ENCODE data around the gene TBC1D5.

The TBC1D5 gene

DNA sequence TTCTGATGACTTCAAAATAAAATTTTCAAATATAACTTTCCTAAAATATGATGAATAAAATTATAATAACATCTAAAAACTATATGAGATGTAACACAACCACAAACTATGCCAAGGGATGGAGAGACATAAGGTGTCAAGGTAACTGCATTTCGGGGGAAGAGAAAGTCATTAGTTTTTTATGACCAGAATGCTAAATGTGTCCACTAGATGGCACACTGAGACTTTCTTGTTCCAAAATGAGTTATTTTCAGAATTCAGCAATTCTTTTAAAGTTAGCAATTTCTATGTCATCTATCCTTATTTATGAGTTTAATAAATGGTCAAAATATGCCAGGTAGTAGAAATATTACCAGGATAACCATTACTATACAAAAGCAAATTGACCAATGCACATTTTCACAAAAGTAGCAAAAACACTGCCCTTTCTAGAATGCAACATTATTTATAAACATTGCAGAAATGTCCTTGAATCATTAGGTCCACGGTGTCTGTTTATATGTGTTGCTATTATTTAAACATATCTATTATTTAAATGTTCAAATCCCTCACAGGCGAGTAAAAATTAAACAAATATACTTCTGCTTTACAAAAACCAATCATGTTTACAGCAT, 483.5 kb downstream of the TBC1D5 start:
- peak; percentile 51 for DNase-seq (ENCODE audit: low read depth)
- H3K4me3 ChIP-seq (ENCODE audit: low read depth, low read length): no peak overlapping the region

DNA sequence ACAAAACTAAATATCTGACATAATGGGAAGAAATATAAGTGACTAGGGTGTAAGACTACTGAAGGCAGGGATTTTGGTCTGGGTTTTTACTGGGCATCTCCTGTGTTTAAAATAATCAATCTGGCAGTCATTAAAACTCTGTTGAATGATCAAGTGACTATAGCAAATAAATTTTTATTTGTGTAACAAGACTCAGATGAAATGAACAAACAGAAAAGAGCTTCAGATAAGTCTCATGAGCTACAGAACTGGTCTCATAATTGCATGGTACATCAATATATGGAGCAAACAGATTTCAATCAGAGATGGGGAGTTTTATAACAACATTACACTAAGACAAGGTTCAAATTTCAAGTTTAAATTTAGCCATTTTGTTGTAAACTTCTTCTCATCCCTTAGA, 485.2 kb downstream of the TBC1D5 start:
- TF ChIP-seq MYC (IDR thresholded peaks at IDR 0.05; ENCODE audit: low read depth, low read length) (no peak), POLR2A (IDR thresholded peaks at IDR 0.05; ENCODE audit: extremely low read depth, insufficient read length) (no peak)
- TF ChIP-seq, protein P1, sequence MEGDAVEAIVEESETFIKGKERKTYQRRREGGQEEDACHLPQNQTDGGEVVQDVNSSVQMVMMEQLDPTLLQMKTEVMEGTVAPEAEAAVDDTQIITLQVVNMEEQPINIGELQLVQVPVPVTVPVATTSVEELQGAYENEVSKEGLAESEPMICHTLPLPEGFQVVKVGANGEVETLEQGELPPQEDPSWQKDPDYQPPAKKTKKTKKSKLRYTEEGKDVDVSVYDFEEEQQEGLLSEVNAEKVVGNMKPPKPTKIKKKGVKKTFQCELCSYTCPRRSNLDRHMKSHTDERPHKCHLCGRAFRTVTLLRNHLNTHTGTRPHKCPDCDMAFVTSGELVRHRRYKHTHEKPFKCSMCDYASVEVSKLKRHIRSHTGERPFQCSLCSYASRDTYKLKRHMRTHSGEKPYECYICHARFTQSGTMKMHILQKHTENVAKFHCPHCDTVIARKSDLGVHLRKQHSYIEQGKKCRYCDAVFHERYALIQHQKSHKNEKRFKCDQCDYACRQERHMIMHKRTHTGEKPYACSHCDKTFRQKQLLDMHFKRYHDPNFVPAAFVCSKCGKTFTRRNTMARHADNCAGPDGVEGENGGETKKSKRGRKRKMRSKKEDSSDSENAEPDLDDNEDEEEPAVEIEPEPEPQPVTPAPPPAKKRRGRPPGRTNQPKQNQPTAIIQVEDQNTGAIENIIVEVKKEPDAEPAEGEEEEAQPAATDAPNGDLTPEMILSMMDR (IDR thresholded peaks at IDR 0.05; ENCODE audit: low read depth, low read length): no peak
- TF ChIP-seq, protein P2, sequence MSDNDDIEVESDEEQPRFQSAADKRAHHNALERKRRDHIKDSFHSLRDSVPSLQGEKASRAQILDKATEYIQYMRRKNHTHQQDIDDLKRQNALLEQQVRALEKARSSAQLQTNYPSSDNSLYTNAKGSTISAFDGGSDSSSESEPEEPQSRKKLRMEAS (IDR thresholded peaks at IDR 0.05; ENCODE audit: low read depth, low read length): no peak
- no peak overlapping the region for H3K4me3 ChIP-seq (ENCODE audit: low read depth, low read length)
- no peak for DNase-seq (ENCODE audit: low read depth)

More for the DNA sequence above, 483.5 kb downstream of the TBC1D5 start:
- no peak for TF ChIP-seq MYC (IDR thresholded peaks at IDR 0.05; ENCODE audit: low read depth, low read length)
- TF ChIP-seq, protein P1 (IDR thresholded peaks at IDR 0.05; ENCODE audit: low read depth, low read length): peak; percentile 45
- no peak for TF ChIP-seq POLR2A (IDR thresholded peaks at IDR 0.05; ENCODE audit: extremely low read depth, insufficient read length)

DNA sequence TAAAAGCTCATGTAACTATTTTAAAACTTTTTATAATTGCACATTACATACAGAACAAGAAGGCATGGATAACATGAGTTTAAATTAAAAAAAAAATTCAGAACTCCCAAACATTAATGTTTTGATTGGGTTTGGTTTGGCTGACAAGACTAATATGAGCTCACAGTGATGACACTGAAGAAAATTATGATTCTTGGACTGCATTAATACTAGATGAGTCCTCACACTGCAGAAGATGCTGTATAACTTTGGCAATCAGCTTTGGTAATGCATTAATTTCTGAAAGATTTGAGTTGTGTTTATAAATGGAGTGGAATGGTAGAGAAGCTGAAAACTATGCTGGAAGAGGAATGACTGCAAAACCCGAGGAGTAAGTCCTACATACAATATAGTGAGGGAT, 498.8 kb downstream of the TBC1D5 start:
- no peak overlapping the region for H3K4me3 ChIP-seq (ENCODE audit: low read depth, low read length)
- DNase-seq (ENCODE audit: low read depth): no peak
- no peak for TF ChIP-seq POLR2A (IDR thresholded peaks at IDR 0.05; ENCODE audit: extremely low read depth, insufficient read length)
- no peak for TF ChIP-seq MYC (IDR thresholded peaks at IDR 0.05; ENCODE audit: low read depth, low read length)
- TF ChIP-seq, protein P1 (IDR thresholded peaks at IDR 0.05; ENCODE audit: low read depth, low read length): no peak
- TF ChIP-seq, protein P2 (IDR thresholded peaks at IDR 0.05; ENCODE audit: low read depth, low read length): no peak

DNA sequence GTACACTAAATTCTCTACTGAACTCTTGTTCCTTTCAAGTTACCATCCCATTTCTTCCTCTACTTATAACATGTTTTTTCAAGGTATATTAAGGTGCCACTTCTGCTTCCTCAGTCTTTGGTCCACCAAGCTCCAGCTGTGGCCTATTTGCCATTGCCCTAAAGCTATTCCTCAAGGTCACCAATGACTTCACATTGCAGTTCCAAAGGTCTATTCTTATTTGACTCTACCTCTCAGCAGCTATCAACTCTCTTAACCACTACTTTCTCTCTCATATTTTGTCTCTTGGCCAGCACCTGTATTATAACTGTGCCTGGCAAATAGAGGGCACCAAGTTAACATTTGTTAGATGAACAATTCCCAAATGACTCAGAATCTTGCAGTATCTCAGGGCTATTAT, 503.0 kb downstream of the TBC1D5 start:
- no peak for DNase-seq (ENCODE audit: low read depth)
- TF ChIP-seq, protein P1 (IDR thresholded peaks at IDR 0.05; ENCODE audit: low read depth, low read length): no peak
- TF ChIP-seq, protein P2 (IDR thresholded peaks at IDR 0.05; ENCODE audit: low read depth, low read length): no peak
- H3K4me3 ChIP-seq (ENCODE audit: low read depth, low read length): no peak overlapping the region

- H3K4me3 ChIP-seq (ENCODE audit: low read depth, low read length): no peak overlapping the region
- TF ChIP-seq MYC (IDR thresholded peaks at IDR 0.05; ENCODE audit: low read depth, low read length) (no peak), POLR2A (IDR thresholded peaks at IDR 0.05; ENCODE audit: extremely low read depth, insufficient read length) (no peak)
- TF ChIP-seq, protein P2 (IDR thresholded peaks at IDR 0.05; ENCODE audit: low read depth, low read length): no peak
- TF ChIP-seq, protein P1 (IDR thresholded peaks at IDR 0.05; ENCODE audit: low read depth, low read length): no peak
- no peak for DNase-seq (ENCODE audit: low read depth)
Observed at GRCh38 chr3:17238023-17238422, 504.4 kb downstream of the TBC1D5 start.

- no peak for DNase-seq (ENCODE audit: low read depth)
- H3K4me3 ChIP-seq (ENCODE audit: low read depth, low read length): no peak overlapping the region
- TF ChIP-seq MYC (IDR thresholded peaks at IDR 0.05; ENCODE audit: low read depth, low read length): no peak
- TF ChIP-seq, protein P1 (IDR thresholded peaks at IDR 0.05; ENCODE audit: low read depth, low read length): no peak
- no peak for TF ChIP-seq POLR2A (IDR thresholded peaks at IDR 0.05; ENCODE audit: extremely low read depth, insufficient read length)
- TF ChIP-seq, protein P2 (IDR thresholded peaks at IDR 0.05; ENCODE audit: low read depth, low read length): no peak
Observed at GRCh38 chr3:17235310-17235709, 507.1 kb downstream of the TBC1D5 start.

Data from NB4 (cell line).